GM19193 (cell line): Measurements from ENCODE around the gene SMAD7.

Experiments
- POLR2A ChIP-seq: IDR thresholded peaks from 4 replicates; pipeline ENCODE4 v1.6.1; 2011; ENCODE audit not compliant: insufficient read depth, insufficient read length; ENCODE audit errors: extremely low read depth

The SMAD7 gene

GRCh38 chr18:48915626-48916425 lies 34.9 kb downstream of the SMAD7 start:
- TF ChIP-seq POLR2A, result no peak

GRCh38 chr18:48914581-48915251 lies 36.0 kb downstream of the SMAD7 start:
- TF ChIP-seq POLR2A, result no peak

GRCh38 chr18:48913775-48914174 lies 37.0 kb downstream of the SMAD7 start:
- no peak for TF ChIP-seq POLR2A

GRCh38 chr18:48913201-48913600 lies 37.6 kb downstream of the SMAD7 start:
- TF ChIP-seq POLR2A, result no peak

GRCh38 chr18:48910972-48911545 lies 39.7 kb downstream of the SMAD7 start:
- TF ChIP-seq POLR2A, result no peak

- TF ChIP-seq POLR2A, result no peak
These were observed 41.0 kb downstream of the SMAD7 start for GRCh38 chr18:48909721-48910120.

- TF ChIP-seq POLR2A, result no peak
These were observed 41.8 kb downstream of the SMAD7 start for GRCh38 chr18:48908916-48909315.

- no peak for TF ChIP-seq POLR2A
These were observed 45.3 kb downstream of the SMAD7 start for GRCh38 chr18:48905513-48905912.

GRCh38 chr18:48904847-48905394 lies 45.8 kb downstream of the SMAD7 start:
- TF ChIP-seq POLR2A, result no peak

- no peak for TF ChIP-seq POLR2A
These were observed 46.7 kb downstream of the SMAD7 start for GRCh38 chr18:48904091-48904490.

GRCh38 chr18:48902856-48903601 lies 47.7 kb downstream of the SMAD7 start:
- TF ChIP-seq POLR2A, result no peak

- no peak for TF ChIP-seq POLR2A
These were observed 48.5 kb downstream of the SMAD7 start for GRCh38 chr18:48902023-48902855.

- no peak for TF ChIP-seq POLR2A
These were observed 49.4 kb downstream of the SMAD7 start for GRCh38 chr18:48901145-48902022.
